OCI-LY7 (cell line): Measurements from ENCODE around the gene KCNIP1. TPM values are rescaled to one million over a fixed set of nuclear protein-coding genes. Genes with fewer than 3 reads are reported as not detected.

ENCODE experiments used
- BruUV-seq: library from RNA; stranded (reverse); fragments of 400-500 nt; replicated peaks from 2 replicates; lab custom pipeline; 2021; lab: Mats Ljungman, UMichigan
- CTCF ChIA-PET: fragments of 300-600 bp; sonication (Branson Sonifier 250); formaldehyde crosslinking; loops from one replicate; lab custom pipeline; 2022; ENCODE audit warnings: antibody characterized with exemption; ENCODE audit not compliant: unreplicated experiment; lab: Charles Lee
- POLR2A ChIA-PET: fragments of 300-600 bp; sonication (Branson Sonifier 250); formaldehyde crosslinking; loops from one replicate; lab custom pipeline; 2022; ENCODE audit warnings: antibody characterized with exemption; lab: Charles Lee
- DNase-seq: peaks from one replicate; pipeline ENCODE4 v3.0.0-alpha.2; 2015; ENCODE audit warnings: low spot score
- H2AFZ ChIP-seq: fragments of 200-600 bp; sonication (generic), shearing (Covaris generic); 2 replicates; pipeline ENCODE4 v1.6.1; 2014; ENCODE audit warnings: mild to moderate bottlenecking, antibody characterized with exemption, low read length, moderate library complexity
- H3K27ac ChIP-seq: fragments of 200-600 bp; sonication (generic); 2 replicates; pipeline ENCODE4 v1.5.1; 2014; ENCODE audit warnings: mixed run types, low read depth, mild to moderate bottlenecking, moderate library complexity, low read length, inconsistent platforms; ENCODE audit not compliant: poor library complexity, severe bottlenecking
- H3K36me3 ChIP-seq: fragments of 200-600 bp; sonication (generic); 2 replicates; pipeline ENCODE4 v1.6.1; 2014; ENCODE audit warnings: mild to moderate bottlenecking, antibody characterized with exemption, low read length, moderate library complexity, mixed read lengths; ENCODE audit not compliant: insufficient read depth
- H3K4me1 ChIP-seq: fragments of 200-600 bp; sonication (generic); 2 replicates; pipeline ENCODE4 v1.5.1; 2014; ENCODE audit warnings: mild to moderate bottlenecking, low read length; ENCODE audit not compliant: insufficient read depth, poor library complexity, severe bottlenecking
- H3K4me2 ChIP-seq: fragments of 200-600 bp; sonication (generic); 2 replicates; pipeline ENCODE4 v1.6.1; 2014; ENCODE audit warnings: mild to moderate bottlenecking, low read length
- H3K4me3 ChIP-seq: fragments of 200-600 bp; sonication (generic); 2 replicates; pipeline ENCODE4 v1.5.1; 2014; ENCODE audit warnings: mild to moderate bottlenecking, low read depth, low read length; ENCODE audit not compliant: poor library complexity, severe bottlenecking
- H3K79me2 ChIP-seq: fragments of 200-600 bp; sonication (generic); 2 replicates; pipeline ENCODE4 v1.6.1; 2016; ENCODE audit warnings: low read depth, mild to moderate bottlenecking, low read length, moderate library complexity, mixed read lengths; ENCODE audit not compliant: insufficient read depth
- H3K9me2 ChIP-seq: fragments of 200-600 bp; sonication (generic); 2 replicates; pipeline ENCODE4 v1.6.1; 2016; ENCODE audit warnings: mild to moderate bottlenecking, low read length, mixed read lengths; ENCODE audit not compliant: insufficient read depth
- H3K9me3 ChIP-seq: fragments of 200-600 bp; sonication (generic); 2 replicates; pipeline ENCODE4 v1.6.1; 2014; ENCODE audit warnings: mild to moderate bottlenecking, mixed run types, low read length, mixed read lengths
- H4K20me1 ChIP-seq: fragments of 200-600 bp; sonication (generic); 2 replicates; pipeline ENCODE4 v1.6.1; 2014; ENCODE audit warnings: mild to moderate bottlenecking, antibody characterized with exemption, low read length, moderate library complexity, mixed read lengths; ENCODE audit not compliant: insufficient read depth
- CTCF ChIP-seq: fragments of 200-600 bp; sonication (generic); conservative IDR thresholded peaks from 2 replicates; pipeline ENCODE4 v1.5.1; 2014; ENCODE audit warnings: mild to moderate bottlenecking, antibody characterized with exemption, low read length, moderate library complexity, mixed read lengths
- EZH2phosphoT487 ChIP-seq: fragments of 200-600 bp; sonication (generic); IDR thresholded peaks from 2 replicates; pipeline ENCODE4 v1.6.1; 2018; ENCODE audit warnings: low read depth, borderline replicate concordance, mild to moderate bottlenecking, mixed run types, antibody characterized with exemption, low read length, moderate library complexity, mixed read lengths
- intact Hi-C: fragments of 100-400 bp; cut with micrococcal nuclease; formaldehyde crosslinking; loops from one replicate; pipeline ENCODE4 v1.10.0; 2022; ENCODE audit not compliant: unreplicated experiment
- total RNA-seq, 2 experiments: library from RNA; depleted of rRNA in 1 of 2; stranded (reverse); fragments of >200 nt in 1 of 2; shearing (Covaris generic) in 1 of 2; gene quantifications; 2 replicates each; pipeline ENCODE4 v1.2.3, GENCODE V29; 2014 to 2022

KCNIP1 gene
- total RNA-seq, 2 experiments from 2014 or later: not detected

DNA sequence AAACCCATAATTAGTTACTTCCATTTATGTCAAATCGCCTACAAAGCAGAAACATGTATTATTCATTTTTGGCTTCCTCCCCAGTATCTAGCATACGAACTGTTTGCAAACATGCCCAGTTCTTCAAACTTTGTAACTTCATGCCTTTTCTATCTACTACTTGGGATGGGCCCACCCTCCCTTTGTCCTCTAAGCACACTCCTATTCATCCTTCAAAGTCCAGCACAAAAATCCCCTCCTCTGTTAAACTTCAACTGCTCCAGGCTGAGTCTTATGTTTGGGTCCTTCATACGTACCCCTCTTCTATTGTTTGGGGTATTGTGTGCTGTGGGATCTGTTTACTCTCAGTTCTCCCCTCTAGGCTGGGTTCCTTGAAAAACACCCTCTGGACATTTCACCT lies 55.5 kb downstream of the KCNIP1 start:
- Histone ChIP-seq H3K9me3 (no peaks in the 10 kb centered on the region), H3K79me2 (no peaks in the 10 kb centered on the region), H3K27ac (no peak overlapping the region), H2AFZ (no peak overlapping the region), H3K4me3 (no peak overlapping the region), H3K4me2 (no peak overlapping the region), H3K36me3 (no peaks in the 10 kb centered on the region), H3K4me1 (no peaks in the 10 kb centered on the region), H3K9me2 (no peaks in the 10 kb centered on the region), H4K20me1 (no peaks in the 10 kb centered on the region)
- no peak for TF ChIP-seq EZH2phosphoT487
- TF ChIP-seq CTCF: no peak
- CTCF ChIA-PET: no interaction called here
- BruUV-seq: no TSS peak
- intact Hi-C loops: no loop called here
- no peak for DNase-seq
- POLR2A ChIA-PET: no interaction called here

GRCh38 chr5:170560938-170561337 lies 57.1 kb downstream of the KCNIP1 start:
- H3K4me1 ChIP-seq: no peaks in the 10 kb centered on the region
- H4K20me1 ChIP-seq: no peaks in the 10 kb centered on the region
- no TSS peak for BruUV-seq
- ChIA-PET CTCF (no interaction called here), POLR2A (no interaction called here)
- H3K27ac ChIP-seq: no peak overlapping the region
- H3K79me2 ChIP-seq: no peaks in the 10 kb centered on the region
- TF ChIP-seq EZH2phosphoT487 (no peak), CTCF (no peak)
- H3K4me2 ChIP-seq: no peak overlapping the region
- no peaks in the 10 kb centered on the region for H3K9me2 ChIP-seq
- intact Hi-C loops: no loop called here
- no peaks in the 10 kb centered on the region for H3K36me3 ChIP-seq
- no peaks in the 10 kb centered on the region for H3K9me3 ChIP-seq
- no peak overlapping the region for H3K4me3 ChIP-seq
- H2AFZ ChIP-seq: no peak overlapping the region
- no peak for DNase-seq

DNA sequence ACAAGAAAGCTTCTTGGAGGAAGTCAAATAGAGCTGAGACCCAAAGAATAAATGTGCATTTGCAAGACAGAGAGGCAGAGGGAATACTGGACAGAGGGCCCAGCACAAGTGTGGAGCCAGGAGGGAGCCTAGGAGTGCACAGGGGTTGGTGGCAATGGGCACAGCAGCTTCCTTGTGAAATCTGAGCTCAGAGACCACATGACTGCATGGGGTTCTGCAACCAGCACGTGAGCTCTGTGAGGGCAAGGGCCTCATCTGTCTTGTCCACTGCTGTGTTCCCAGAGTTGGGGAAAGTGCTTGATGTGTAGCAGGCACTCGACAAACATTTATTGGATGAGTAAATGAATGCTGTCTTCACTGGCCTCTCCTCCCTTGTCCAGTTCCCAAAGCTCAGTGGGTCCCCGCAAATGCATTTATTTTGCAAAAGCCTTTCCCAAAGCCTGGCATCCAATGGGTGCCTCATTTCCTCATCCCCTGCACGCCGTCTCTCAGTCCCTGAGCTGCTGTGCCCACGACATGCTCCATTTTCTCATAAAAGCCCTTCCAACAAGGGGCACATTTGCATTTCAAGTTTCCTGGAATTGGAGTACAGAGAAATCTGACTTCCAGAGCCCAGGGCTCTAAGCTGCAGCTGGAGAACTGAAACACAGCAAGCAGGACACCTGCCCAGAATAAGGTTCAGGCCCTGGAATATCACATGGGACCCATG lies 58.5 kb downstream of the KCNIP1 start:
- intact Hi-C loops: no loop called here

More for the DNA sequence above, 58.5 kb downstream of the KCNIP1 start:
- ChIA-PET CTCF (no interaction called here), POLR2A (no interaction called here)
- no TSS peak for BruUV-seq
- H3K36me3 ChIP-seq: no peaks in the 10 kb centered on the region
- DNase-seq: no peak
- no peaks in the 10 kb centered on the region for H3K79me2 ChIP-seq
- H4K20me1 ChIP-seq: no peaks in the 10 kb centered on the region
- H3K9me3 ChIP-seq: no peaks in the 10 kb centered on the region
- no peak overlapping the region for H3K4me2 ChIP-seq
- no peaks in the 10 kb centered on the region for H3K9me2 ChIP-seq
- no peak overlapping the region for H2AFZ ChIP-seq
- H3K27ac ChIP-seq: no peak overlapping the region
- no peaks in the 10 kb centered on the region for H3K4me1 ChIP-seq
- no peak overlapping the region for H3K4me3 ChIP-seq
- no peak for TF ChIP-seq CTCF
- no peak for TF ChIP-seq EZH2phosphoT487
